ENCODE results near the gene MOB2. TPM values are rescaled to one million over a fixed set of nuclear protein-coding genes. Genes with fewer than 3 reads are reported as not detected.

MOB2 gene
- total RNA-seq, 1 experiment from 2014 or later, result 21.0 TPM

- DNase-seq (ENCODE audit: low read depth), result no peak
Observed at GRCh38 chr11:1487091-1487850, 692 bp upstream of the MOB2 start.

- no peak for DNase-seq (ENCODE audit: low read depth)
Observed at GRCh38 chr11:1485504-1485885, 1.1 kb downstream of the MOB2 start.

GRCh38 chr11:1484695-1485503 is 1.7 kb downstream of the MOB2 start:
- peak; percentile 21 for DNase-seq (ENCODE audit: low read depth)

- DNase-seq (ENCODE audit: low read depth), result no peak
Observed at GRCh38 chr11:1484061-1484671, 2.4 kb downstream of the MOB2 start.

GRCh38 chr11:1483445-1483961 is 3.1 kb downstream of the MOB2 start:
- no peak for DNase-seq (ENCODE audit: low read depth)

- no peak for DNase-seq (ENCODE audit: low read depth)
Observed at GRCh38 chr11:1482581-1483444, 3.8 kb downstream of the MOB2 start.

- DNase-seq (ENCODE audit: low read depth), result no peak
Observed at GRCh38 chr11:1481861-1482441, 4.6 kb downstream of the MOB2 start.

- DNase-seq (ENCODE audit: low read depth), result no peak
Observed at GRCh38 chr11:1481483-1481825, 5.1 kb downstream of the MOB2 start.

GRCh38 chr11:1480555-1481482 is 5.8 kb downstream of the MOB2 start:
- no peak for DNase-seq (ENCODE audit: low read depth)

- DNase-seq (ENCODE audit: low read depth), result no peak
Observed at GRCh38 chr11:1480191-1480554, 6.4 kb downstream of the MOB2 start.

GRCh38 chr11:1479678-1480118 is 6.9 kb downstream of the MOB2 start:
- DNase-seq (ENCODE audit: low read depth), result no peak

- DNase-seq (ENCODE audit: low read depth), result no peak
Observed at GRCh38 chr11:1479006-1479677, 7.4 kb downstream of the MOB2 start.

GRCh38 chr11:1478544-1478943 is 8.0 kb downstream of the MOB2 start:
- DNase-seq (ENCODE audit: low read depth), result no peak

- DNase-seq (ENCODE audit: low read depth), result no peak
Observed at GRCh38 chr11:1478011-1478410, 8.6 kb downstream of the MOB2 start.

- no peak for DNase-seq (ENCODE audit: low read depth)
Observed at GRCh38 chr11:1476940-1477736, 9.4 kb downstream of the MOB2 start.

GRCh38 chr11:1475841-1476240 is 10.7 kb downstream of the MOB2 start:
- no peak for DNase-seq (ENCODE audit: low read depth)

GRCh38 chr11:1473786-1474185 is 12.8 kb downstream of the MOB2 start:
- DNase-seq (ENCODE audit: low read depth), result no peak

GRCh38 chr11:1473011-1473628 is 13.5 kb downstream of the MOB2 start:
- DNase-seq (ENCODE audit: low read depth), result no peak
